Activated CD4-positive, alpha-beta T cell treated with anti-CD3 and anti-CD28 coated beads, Interleukin-2, amount 50 U/mL, for 48 hours (primary cell): ENCODE data around the gene JAM2.
"Not testable (repeated sequence)": the region's sequence is repeated elsewhere in the genome, so short reads cannot be mapped to it uniquely, and the experiment has no call there.

Experiments used
- DNase-seq, 2 experiments: peaks; one replicate each; pipeline ENCODE4 v3.0.0-alpha.2; 2020

The JAM2 gene

GRCh38 chr21:25638660-25639550 lies at the start of gene JAM2:
Gene JAM2 (plus strand): TSS chr21:25639258. CDS start chr21:25639822, 564 bp downstream.
- DNase-seq: peak; percentile 42 to 50

GRCh38 chr21:25589887-25590286 lies 49.2 kb upstream of the JAM2 start:
- no peak for DNase-seq

GRCh38 chr21:25607151-25608043 lies 31.7 kb upstream of the JAM2 start, which contains the start of gene MRPL39:
Gene MRPL39 (minus strand): TSS chr21:25607481. CDS start chr21:25607475, 6 bp downstream.
- peak; percentile 91 for DNase-seq

GRCh38 chr21:25608044-25608737 lies 30.9 kb upstream of the JAM2 start:
- peak; percentile 79 to 82 for DNase-seq

GRCh38 chr21:25614441-25614840 lies 24.6 kb upstream of the JAM2 start:
- DNase-seq: no peak

- no peak for DNase-seq
Observed at GRCh38 chr21:25615880-25616279, 23.2 kb upstream of the JAM2 start.

- no peak for DNase-seq
Observed at GRCh38 chr21:25619198-25619597, 19.9 kb upstream of the JAM2 start.

- DNase-seq: no peak
Observed at GRCh38 chr21:25624511-25624910, 14.5 kb upstream of the JAM2 start.

GRCh38 chr21:25625036-25625435 lies 14.0 kb upstream of the JAM2 start:
- DNase-seq: no peak

GRCh38 chr21:25625776-25626555 lies 13.1 kb upstream of the JAM2 start:
- not testable (repeated sequence) for DNase-seq

GRCh38 chr21:25626757-25627156 lies 12.3 kb upstream of the JAM2 start:
- no peak for DNase-seq

- DNase-seq: no peak
Observed at GRCh38 chr21:25632296-25632695, 6.8 kb upstream of the JAM2 start.

GRCh38 chr21:25635310-25635709 lies 3.7 kb upstream of the JAM2 start:
- DNase-seq: peak; percentile 3 to 10

GRCh38 chr21:25636727-25637126 lies 2.3 kb upstream of the JAM2 start:
- no peak for DNase-seq

GRCh38 chr21:25637851-25638659 lies 1.0 kb upstream of the JAM2 start:
- no peak for DNase-seq

GRCh38 chr21:25639551-25640201 lies 618 bp downstream of the JAM2 start:
- peak; percentile 27 to 45 for DNase-seq

- peak in 1 of 2 experiments; percentile 18 for DNase-seq
Observed at GRCh38 chr21:25640202-25640942, 1.3 kb downstream of the JAM2 start.

GRCh38 chr21:25640943-25641292 lies 1.9 kb downstream of the JAM2 start:
- no peak for DNase-seq

- no peak for DNase-seq
Observed at GRCh38 chr21:25643486-25643885, 4.4 kb downstream of the JAM2 start.

- DNase-seq: no peak
Observed at GRCh38 chr21:25646474-25646873, 7.4 kb downstream of the JAM2 start.
